Breast epithelium (tissue), 3 donors: Measurements from ENCODE around the gene ZMYND12.

ENCODE experiments used
- CTCF ChIP-seq, 3 donors: fragments of 450-650 bp; IDR thresholded peaks; one replicate each; pipeline ENCODE4 v1.5.1; 2016 to 2017; ENCODE audit warnings: antibody characterized with exemption in 3 of 3, mild to moderate bottlenecking in 3 of 3, moderate library complexity in 3 of 3
- POLR2A ChIP-seq: fragments of 450-650 bp; IDR thresholded peaks from one replicate; pipeline ENCODE4 v1.6.1; 2016; ENCODE audit warnings: antibody characterized with exemption, mild to moderate bottlenecking, moderate library complexity
- POLR2AphosphoS5 ChIP-seq, 3 donors: sonication (generic); formaldehyde crosslinking; IDR thresholded peaks; one replicate each; pipeline ENCODE4 v1.6.1; 2017; ENCODE audit warnings: antibody characterized with exemption in 3 of 3

GRCh38 chr1:42386051-42386450, 69.8 kb downstream of the ZMYND12 start:
- TF ChIP-seq POLR2AphosphoS5 (IDR thresholded peaks at IDR 0.05) (no peak), CTCF (IDR thresholded peaks at IDR 0.05) (no peak), POLR2A (no peak)
